ENCODE measurements around the gene CELSR2. TPM values are rescaled to one million over a fixed set of nuclear protein-coding genes. Genes with fewer than 3 reads are reported as not detected.

CELSR2 gene
- total RNA-seq, 2 donors from 2014 or later, result 0.77 to 1.3 TPM

DNA sequence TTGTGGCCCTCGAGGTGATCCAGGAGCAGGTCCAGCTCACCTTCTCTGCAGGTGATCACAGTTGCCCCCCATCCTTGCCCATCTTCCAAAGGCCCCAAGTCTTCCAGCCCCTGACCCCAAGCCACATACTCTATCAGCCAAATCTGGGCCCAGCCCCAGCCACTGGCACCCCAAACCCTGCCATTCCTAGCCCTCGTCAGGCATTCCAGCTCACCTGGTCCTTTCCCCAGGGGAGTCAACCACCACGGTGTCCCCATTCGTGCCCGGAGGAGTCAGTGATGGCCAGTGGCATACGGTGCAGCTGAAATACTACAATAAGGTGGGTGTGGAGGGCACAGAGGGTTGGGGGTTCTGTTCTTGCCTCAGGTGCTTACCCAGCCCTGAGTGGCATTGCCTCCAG lies 12.2 kb downstream of the CELSR2 start:
- Mint-ChIP-seq H3K4me3 (no peak overlapping the region), H3K9me3 (no peaks in the 10 kb centered on the region), H3K27ac (no peak overlapping the region), H3K4me1 (peaks cover 6% of the 10 kb centered on the region), H3K27me3 (no peaks in the 10 kb centered on the region), H3K36me3 (ENCODE audit: low read depth) (no peaks in the 10 kb centered on the region)
- no peak for ATAC-seq (replicated peaks)

DNA sequence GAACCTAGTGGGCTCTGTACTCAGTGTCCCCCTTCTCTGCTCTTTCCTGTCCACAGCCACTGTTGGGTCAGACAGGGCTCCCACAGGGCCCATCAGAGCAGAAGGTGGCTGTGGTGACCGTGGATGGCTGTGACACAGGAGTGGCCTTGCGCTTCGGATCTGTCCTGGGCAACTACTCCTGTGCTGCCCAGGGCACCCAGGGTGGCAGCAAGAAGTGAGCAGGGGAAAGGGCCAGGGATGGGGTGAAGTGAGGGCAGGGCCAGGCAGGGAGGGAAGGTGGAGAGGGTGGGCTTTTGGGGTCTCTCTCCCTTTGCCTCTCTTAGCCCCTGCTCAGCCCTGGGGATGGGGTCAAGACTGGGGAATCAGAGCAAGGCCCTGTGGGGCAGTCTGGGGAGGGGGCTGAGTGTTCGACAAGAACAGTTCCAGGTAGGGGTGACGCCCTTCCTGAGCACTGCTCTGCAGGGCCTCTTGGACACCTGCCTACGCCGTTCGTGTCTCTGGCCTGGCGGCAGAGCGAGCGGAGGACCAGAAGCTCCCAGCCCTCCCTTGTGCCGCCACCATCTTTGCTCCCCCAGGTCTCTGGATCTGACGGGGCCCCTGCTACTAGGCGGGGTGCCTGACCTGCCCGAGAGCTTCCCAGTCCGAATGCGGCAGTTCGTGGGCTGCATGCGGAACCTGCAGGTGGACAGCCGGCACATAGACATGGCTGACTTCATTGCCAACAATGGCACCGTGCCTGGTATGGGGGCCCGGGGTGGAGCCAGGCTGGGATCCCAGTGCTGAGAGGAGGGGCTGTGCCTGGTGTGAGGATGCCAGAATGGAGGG lies 13.1 kb downstream of the CELSR2 start:
- H3K4me1 Mint-ChIP-seq, result peaks cover 6% of the 10 kb centered on the region
- H3K9me3 Mint-ChIP-seq, result no peaks in the 10 kb centered on the region
- no peak overlapping the region for H3K4me3 Mint-ChIP-seq
- H3K27ac Mint-ChIP-seq, result peak overlapping the region; percentile 87
- no peaks in the 10 kb centered on the region for H3K27me3 Mint-ChIP-seq
- no peaks in the 10 kb centered on the region for H3K36me3 Mint-ChIP-seq (ENCODE audit: low read depth)
- no peak for ATAC-seq (replicated peaks)

DNA sequence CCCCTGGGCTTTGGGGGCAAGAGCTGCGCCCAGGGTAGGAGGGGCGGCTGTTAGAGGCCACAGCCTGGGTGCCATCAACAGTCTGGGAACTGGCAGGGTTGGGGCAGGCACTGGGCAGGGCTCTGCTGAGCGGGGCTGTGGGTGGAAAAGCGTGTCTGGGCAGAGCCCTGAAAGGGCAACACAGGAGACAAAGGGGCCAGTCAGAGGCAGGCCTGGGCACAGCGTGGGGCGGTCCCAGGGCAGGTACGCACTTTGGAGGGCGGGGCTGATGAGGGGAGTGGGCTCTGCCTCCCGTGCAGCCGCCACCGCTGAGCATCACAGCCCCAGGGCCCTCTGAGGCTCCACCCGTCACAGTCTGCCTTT lies 13.9 kb downstream of the CELSR2 start:
- H3K27ac Mint-ChIP-seq, result peak overlapping the region; percentile 87
- no peaks in the 10 kb centered on the region for H3K36me3 Mint-ChIP-seq (ENCODE audit: low read depth)
- peak overlapping the region; percentile 42 for H3K4me3 Mint-ChIP-seq
- peaks cover 6% of the 10 kb centered on the region for H3K4me1 Mint-ChIP-seq
- peak; percentile 40 for ATAC-seq (replicated peaks)
- no peaks in the 10 kb centered on the region for H3K9me3 Mint-ChIP-seq
- H3K27me3 Mint-ChIP-seq, result no peaks in the 10 kb centered on the region

DNA sequence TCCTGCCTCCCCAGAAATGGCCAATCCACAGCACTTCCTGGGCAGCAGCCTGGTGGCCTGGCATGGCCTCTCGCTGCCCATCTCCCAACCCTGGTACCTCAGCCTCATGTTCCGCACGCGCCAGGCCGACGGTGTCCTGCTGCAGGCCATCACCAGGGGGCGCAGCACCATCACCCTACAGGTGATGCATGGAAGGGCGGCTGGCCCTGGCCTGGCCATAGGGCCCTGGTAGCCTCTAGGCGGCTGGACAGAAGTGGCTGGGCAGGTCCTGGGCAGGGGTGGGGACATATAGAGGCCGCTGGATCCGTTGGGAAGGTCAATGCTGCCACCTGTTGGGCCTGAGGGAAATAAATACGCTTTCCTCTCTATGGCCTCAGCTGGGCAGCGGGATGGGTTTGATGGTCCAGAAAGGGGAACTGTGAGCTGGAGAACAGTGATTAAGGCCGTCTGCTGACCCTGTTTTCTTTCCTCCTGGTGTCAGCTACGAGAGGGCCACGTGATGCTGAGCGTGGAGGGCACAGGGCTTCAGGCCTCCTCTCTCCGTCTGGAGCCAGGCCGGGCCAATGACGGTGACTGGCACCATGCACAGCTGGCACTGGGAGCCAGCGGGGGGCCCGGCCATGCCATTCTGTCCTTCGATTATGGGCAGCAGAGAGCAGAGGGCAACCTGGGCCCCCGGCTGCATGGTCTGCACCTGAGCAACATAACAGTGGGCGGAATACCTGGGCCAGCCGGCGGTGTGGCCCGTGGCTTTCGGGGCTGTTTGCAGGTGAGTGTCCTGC lies 14.4 kb downstream of the CELSR2 start:
- H3K9me3 Mint-ChIP-seq, result no peaks in the 10 kb centered on the region
- H3K36me3 Mint-ChIP-seq (ENCODE audit: low read depth), result no peaks in the 10 kb centered on the region
- H3K27ac Mint-ChIP-seq, result peak overlapping the region; percentile 87
- H3K4me1 Mint-ChIP-seq, result peaks cover 6% of the 10 kb centered on the region
- H3K4me3 Mint-ChIP-seq, result peak overlapping the region; percentile 42
- ATAC-seq (replicated peaks), result peak; percentile 94
- no peaks in the 10 kb centered on the region for H3K27me3 Mint-ChIP-seq

DNA sequence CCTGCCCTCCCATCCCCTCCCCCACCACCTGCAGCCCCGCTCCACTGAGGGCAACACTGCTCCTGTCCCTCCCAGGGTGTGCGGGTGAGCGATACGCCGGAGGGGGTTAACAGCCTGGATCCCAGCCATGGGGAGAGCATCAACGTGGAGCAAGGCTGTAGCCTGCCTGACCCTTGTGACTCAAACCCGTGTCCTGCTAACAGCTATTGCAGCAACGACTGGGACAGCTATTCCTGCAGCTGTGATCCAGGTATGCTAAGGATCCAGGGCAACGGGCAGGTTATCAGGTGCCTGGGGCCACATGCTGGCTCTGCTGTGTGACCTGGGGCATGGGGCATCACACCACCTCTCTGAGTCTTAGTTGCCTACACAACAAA lies 15.0 kb downstream of the CELSR2 start:
- H3K9me3 Mint-ChIP-seq, result no peaks in the 10 kb centered on the region
- peaks cover 6% of the 10 kb centered on the region for H3K4me1 Mint-ChIP-seq
- ATAC-seq (replicated peaks), result no peak
- no peak overlapping the region for H3K4me3 Mint-ChIP-seq
- H3K27ac Mint-ChIP-seq, result no peak overlapping the region
- no peaks in the 10 kb centered on the region for H3K36me3 Mint-ChIP-seq (ENCODE audit: low read depth)
- no peaks in the 10 kb centered on the region for H3K27me3 Mint-ChIP-seq

DNA sequence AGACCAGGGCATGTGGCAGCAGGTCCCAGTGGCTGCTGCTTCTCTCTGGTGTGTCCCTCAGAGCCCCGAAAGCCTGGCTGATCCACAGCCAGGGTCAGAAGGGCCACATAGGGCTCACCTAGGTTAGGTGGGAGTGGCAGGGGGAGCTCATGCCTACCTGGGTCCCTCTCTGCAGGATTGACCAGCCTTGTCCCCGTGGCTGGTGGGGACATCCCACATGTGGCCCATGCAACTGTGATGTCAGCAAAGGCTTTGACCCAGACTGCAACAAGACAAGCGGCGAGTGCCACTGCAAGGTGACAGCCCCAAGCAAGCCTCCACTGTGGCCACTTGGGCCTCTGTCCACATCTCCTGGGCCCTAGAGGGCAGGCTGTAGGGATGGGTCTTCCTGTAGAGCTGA lies 15.7 kb downstream of the CELSR2 start:
- Mint-ChIP-seq H3K27ac (no peak overlapping the region), H3K36me3 (ENCODE audit: low read depth) (no peaks in the 10 kb centered on the region), H3K9me3 (no peaks in the 10 kb centered on the region), H3K4me1 (peaks cover 6% of the 10 kb centered on the region), H3K27me3 (no peaks in the 10 kb centered on the region), H3K4me3 (no peak overlapping the region)
- ATAC-seq (replicated peaks), result no peak

DNA sequence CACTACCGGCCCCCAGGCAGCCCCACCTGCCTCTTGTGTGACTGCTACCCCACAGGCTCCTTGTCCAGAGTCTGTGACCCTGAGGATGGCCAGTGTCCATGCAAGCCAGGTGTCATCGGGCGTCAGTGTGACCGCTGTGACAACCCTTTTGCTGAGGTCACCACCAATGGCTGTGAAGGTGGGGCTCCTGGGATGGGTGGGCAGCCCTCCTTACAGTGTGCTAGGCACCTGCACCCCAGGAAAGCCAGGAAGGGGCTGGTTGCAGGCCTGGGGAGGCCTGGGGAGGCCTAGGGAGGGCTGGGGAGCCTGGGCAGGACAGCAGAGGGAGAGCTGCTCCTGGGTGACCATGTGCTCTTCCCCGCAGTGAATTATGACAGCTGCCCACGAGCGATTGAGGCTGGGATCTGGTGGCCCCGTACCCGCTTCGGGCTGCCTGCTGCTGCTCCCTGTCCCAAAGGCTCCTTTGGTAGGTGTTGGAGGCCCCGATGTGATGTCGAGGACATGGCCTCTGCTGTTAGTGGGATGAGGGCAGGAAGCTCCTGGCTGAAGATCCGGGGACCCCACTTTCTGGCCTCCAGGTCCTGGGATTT lies 16.5 kb downstream of the CELSR2 start:
- peaks cover 6% of the 10 kb centered on the region for H3K4me1 Mint-ChIP-seq
- ATAC-seq (replicated peaks), result no peak

DNA sequence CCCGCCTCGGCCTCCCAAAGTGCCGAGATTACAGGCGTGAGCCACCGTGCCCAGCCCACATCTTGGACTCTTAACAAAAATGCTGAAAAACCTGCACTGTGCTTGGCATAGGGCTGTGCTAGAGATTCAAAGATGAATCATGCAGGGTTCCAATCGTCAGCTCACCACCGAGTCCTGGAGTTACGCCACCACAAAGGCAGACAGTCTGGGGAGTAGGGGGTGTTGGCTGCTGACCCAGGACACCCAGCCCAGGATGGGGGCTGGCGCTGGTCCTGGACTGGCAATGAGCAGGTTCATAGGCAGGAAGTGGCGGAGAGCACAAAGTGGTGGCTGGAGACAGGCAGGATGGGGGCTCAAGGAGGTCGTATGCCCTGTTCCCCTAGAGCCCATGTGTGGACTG lies 17.6 kb downstream of the CELSR2 start:
- H3K36me3 Mint-ChIP-seq (ENCODE audit: low read depth), result no peaks in the 10 kb centered on the region
- peaks cover 6% of the 10 kb centered on the region for H3K4me1 Mint-ChIP-seq
- no peaks in the 10 kb centered on the region for H3K27me3 Mint-ChIP-seq
- no peak overlapping the region for H3K27ac Mint-ChIP-seq
- H3K4me3 Mint-ChIP-seq, result no peak overlapping the region
- H3K9me3 Mint-ChIP-seq, result no peaks in the 10 kb centered on the region
- no peak for ATAC-seq (replicated peaks)

More for the DNA sequence above, 16.5 kb downstream of the CELSR2 start:
- Mint-ChIP-seq H3K36me3 (ENCODE audit: low read depth) (no peaks in the 10 kb centered on the region), H3K27me3 (no peaks in the 10 kb centered on the region), H3K27ac (no peak overlapping the region), H3K4me3 (no peak overlapping the region), H3K9me3 (no peaks in the 10 kb centered on the region)

DNA sequence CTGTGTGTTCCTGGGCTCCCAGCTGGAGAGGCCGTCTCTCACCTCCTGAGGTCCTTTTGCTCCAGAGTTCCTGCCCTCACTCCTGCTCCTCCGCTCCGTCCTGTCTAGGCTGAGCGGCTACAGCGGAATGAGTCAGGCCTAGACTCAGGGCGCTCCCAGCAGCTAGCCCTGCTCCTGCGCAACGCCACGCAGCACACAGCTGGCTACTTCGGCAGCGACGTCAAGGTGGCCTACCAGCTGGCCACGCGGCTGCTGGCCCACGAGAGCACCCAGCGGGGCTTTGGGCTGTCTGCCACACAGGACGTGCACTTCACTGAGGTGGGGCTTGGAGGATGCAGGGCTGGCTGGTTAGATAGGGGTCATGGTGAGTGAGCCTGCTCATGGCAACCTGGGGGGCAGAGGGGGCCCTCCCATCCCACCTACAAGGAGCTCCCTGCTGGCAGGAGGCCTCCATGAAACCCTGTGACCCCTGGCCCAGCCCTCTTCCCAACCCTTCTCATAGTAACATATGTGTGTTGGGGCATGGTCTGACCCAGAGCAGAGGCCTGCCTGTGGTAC lies 18.5 kb downstream of the CELSR2 start:
- no peak for ATAC-seq (replicated peaks)
- H3K27me3 Mint-ChIP-seq, result no peaks in the 10 kb centered on the region

DNA sequence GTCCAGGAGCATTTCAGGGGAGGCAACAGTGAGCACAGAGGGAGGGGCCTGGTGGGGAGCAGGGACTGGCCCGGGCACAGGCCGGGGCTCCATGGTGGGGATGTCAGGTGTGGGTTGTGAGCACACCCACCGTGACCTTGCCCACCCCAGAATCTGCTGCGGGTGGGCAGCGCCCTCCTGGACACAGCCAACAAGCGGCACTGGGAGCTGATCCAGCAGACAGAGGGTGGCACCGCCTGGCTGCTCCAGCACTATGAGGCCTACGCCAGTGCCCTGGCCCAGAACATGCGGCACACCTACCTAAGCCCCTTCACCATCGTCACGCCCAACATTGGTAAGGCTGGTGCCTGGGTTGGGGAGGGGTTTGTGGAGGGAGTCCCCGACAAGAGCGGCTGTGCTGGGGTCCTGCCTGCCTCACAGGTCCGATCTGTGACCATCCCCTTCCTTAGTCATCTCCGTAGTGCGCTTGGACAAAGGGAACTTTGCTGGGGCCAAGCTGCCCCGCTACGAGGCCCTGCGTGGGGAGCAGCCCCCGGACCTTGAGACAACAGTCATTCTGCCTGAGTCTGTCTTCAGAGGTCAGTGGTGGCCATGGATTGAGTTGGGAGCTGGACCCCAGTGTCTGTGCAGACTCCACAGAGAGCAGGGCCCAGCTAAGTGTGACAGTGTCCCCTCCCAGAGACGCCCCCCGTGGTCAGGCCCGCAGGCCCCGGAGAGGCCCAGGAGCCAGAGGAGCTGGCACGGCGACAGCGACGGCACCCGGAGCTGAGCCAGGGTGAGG lies 19.3 kb downstream of the CELSR2 start:
- Mint-ChIP-seq H3K4me3 (no peak overlapping the region), H3K27me3 (no peaks in the 10 kb centered on the region), H3K36me3 (ENCODE audit: low read depth) (no peaks in the 10 kb centered on the region), H3K9me3 (no peaks in the 10 kb centered on the region), H3K27ac (no peak overlapping the region), H3K4me1 (peaks cover 2% of the 10 kb centered on the region)
- no peak for ATAC-seq (replicated peaks)

More for the DNA sequence above, 18.5 kb downstream of the CELSR2 start:
- Mint-ChIP-seq H3K4me3 (no peak overlapping the region), H3K36me3 (ENCODE audit: low read depth) (no peaks in the 10 kb centered on the region), H3K4me1 (peaks cover 6% of the 10 kb centered on the region), H3K27ac (no peak overlapping the region), H3K9me3 (no peaks in the 10 kb centered on the region)

DNA sequence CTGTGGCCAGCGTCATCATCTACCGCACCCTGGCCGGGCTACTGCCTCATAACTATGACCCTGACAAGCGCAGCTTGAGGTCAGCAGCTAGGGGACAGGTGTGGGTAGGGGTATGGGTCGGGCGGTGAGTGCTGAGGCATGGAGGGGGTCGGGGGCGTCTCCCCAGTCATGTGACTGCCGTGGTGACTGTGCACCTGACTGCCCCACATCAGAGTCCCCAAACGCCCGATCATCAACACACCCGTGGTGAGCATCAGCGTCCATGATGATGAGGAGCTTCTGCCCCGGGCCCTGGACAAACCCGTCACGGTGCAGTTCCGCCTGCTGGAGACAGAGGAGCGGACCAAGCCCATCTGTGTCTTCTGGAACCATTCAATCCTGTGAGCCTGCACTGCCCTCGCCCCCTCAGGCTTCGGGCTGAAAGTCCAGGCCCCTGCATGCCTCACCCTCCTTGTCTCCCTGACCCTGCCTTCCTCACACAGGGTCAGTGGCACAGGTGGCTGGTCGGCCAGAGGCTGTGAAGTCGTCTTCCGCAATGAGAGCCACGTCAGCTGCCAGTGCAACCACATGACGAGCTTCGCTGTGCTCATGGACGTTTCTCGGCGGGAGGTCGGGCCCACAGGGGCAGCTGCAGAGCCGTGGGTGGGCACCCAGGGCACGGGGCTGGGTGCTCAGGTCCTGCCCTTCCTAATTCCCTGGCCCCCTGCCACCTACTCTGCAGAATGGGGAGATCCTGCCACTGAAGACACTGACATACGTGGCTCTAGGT lies 20.1 kb downstream of the CELSR2 start:
- no peak overlapping the region for H3K27ac Mint-ChIP-seq
- no peaks in the 10 kb centered on the region for H3K27me3 Mint-ChIP-seq
- H3K4me1 Mint-ChIP-seq, result no peaks in the 10 kb centered on the region
- H3K36me3 Mint-ChIP-seq (ENCODE audit: low read depth), result no peaks in the 10 kb centered on the region
- H3K4me3 Mint-ChIP-seq, result no peak overlapping the region
- no peaks in the 10 kb centered on the region for H3K9me3 Mint-ChIP-seq
- no peak for ATAC-seq (replicated peaks)

DNA sequence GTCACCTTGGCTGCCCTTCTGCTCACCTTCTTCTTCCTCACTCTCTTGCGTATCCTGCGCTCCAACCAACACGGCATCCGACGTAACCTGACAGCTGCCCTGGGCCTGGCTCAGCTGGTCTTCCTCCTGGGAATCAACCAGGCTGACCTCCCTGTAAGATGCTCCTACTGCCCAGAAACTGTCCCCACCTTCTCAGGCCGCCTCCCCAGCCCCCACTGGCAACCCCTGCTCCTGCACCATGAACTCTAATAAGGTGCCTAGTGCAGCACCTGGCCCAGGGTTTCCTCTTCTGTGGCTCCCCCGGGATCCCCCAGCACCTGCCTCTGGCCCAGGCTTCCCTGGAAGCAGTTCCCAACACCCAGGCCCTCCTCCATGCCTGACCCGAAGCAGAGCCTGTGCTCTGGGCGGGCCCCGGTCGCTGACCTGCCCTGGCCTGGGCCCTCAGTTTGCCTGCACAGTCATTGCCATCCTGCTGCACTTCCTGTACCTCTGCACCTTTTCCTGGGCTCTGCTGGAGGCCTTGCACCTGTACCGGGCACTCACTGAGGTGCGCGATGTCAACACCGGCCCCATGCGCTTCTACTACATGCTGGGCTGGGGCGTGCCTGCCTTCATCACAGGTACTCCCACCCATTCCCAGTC lies 20.8 kb downstream of the CELSR2 start:
- no peak for ATAC-seq (replicated peaks)
- no peak overlapping the region for H3K27ac Mint-ChIP-seq
- H3K9me3 Mint-ChIP-seq, result no peaks in the 10 kb centered on the region

DNA sequence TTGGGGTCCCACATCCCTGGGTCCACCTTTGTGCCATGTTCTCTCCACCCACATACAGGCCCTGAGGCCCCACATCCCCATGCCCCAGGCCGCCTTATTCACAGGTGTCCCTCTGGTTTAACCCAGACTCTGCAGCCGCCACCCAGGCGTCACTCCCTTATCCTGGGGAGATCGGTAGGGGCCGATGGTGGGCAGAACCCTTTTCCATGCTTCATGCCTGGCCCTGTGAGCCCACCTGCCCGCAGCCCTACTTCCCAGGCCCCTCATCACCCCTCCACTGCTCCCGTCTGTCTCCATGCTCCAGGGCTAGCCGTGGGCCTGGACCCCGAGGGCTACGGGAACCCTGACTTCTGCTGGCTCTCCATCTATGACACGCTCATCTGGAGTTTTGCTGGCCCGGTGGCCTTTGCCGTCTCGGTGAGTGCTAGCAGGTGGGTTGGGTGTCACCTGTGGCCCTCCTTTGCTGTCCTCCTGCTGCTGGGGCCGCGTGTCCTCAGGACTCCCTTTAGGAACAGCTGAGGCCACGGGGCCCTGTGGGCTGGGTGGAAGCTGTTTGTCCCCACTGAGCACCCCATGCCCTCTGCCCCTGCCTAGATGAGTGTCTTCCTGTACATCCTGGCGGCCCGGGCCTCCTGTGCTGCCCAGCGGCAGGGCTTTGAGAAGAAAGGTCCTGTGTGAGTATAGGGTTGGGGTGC lies 21.4 kb downstream of the CELSR2 start:
- Mint-ChIP-seq H3K27me3 (no peaks in the 10 kb centered on the region), H3K4me1 (no peaks in the 10 kb centered on the region), H3K36me3 (ENCODE audit: low read depth) (no peaks in the 10 kb centered on the region), H3K4me3 (no peak overlapping the region), H3K9me3 (no peaks in the 10 kb centered on the region), H3K27ac (no peak overlapping the region)
- no peak for ATAC-seq (replicated peaks)

More for the DNA sequence above, 20.8 kb downstream of the CELSR2 start:
- Mint-ChIP-seq H3K4me1 (no peaks in the 10 kb centered on the region), H3K36me3 (ENCODE audit: low read depth) (no peaks in the 10 kb centered on the region), H3K27me3 (no peaks in the 10 kb centered on the region), H3K4me3 (no peak overlapping the region)
